Sigmoid colon (tissue), 3 donors: ENCODE data around the gene EXOC6B.

ENCODE experiments used
- CTCF ChIP-seq, 4 experiments: fragments of 450-650 bp in 3 of 4; fragments of 200-600 bp in 1 of 4; IDR thresholded peaks; one replicate each; pipeline ENCODE4 v1.5.1; 2016 to 2019; ENCODE audit warnings: antibody characterized with exemption in 4 of 4, mild to moderate bottlenecking in 3 of 4, moderate library complexity in 2 of 4
- POLR2A ChIP-seq, 2 donors: fragments of 450-650 bp; IDR thresholded peaks; one replicate each; pipeline ENCODE4 v1.6.1; 2016; ENCODE audit warnings: antibody characterized with exemption in 2 of 2, mild to moderate bottlenecking in 2 of 2, moderate library complexity in 2 of 2

DNA sequence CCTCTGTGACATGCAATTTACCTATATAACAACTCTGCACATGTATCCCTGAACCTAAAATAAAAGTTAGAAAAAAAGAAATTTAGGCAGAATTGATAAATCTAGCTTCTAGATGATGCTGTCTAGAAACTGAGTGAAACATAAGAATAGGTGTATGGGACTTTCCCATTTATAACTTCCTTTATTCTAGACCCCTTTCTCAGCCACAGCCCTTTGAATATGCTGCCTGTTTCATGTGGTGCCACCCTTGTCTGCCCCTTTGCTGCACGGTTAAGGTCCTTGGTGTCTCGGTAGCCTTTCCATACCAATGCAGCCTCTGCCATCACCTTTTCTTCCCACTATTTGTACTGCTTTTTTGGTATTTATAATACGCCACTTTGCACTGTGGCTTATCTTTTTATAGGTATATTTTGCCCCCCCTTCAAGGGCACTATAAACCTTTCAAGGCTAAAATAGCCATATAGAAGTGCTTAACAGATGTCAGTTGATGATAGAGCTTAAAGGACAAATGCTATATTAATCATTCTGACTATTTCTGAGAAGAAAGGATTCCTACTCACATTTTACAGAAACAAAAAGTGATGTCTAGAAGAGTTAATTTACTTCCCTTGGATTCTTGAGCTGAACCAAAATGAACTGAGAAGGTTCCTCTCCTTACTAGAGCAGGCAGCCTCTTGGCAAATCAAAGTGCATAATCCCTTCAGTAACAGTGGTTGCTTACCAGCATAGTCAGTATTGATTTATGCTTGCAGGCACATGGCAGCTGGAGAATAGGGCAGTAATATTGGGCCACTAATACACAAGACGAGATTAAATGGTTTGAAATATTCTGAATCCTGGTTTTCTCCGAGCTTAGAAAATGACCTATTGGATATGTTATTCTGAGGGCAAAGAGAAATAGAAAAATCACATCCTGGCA lies 590.1 kb downstream of the EXOC6B start:
- no peak for TF ChIP-seq POLR2A (IDR thresholded peaks at IDR 0.05)
- no peak for TF ChIP-seq CTCF (IDR thresholded peaks at IDR 0.05)
